ENCODE results near the gene FAM193B.

FAM193B gene

GRCh38 chr5:177592010-177592834, 37.9 kb upstream of the FAM193B start, which contains the start of gene TMED9:
Gene TMED9, plus strand, starts transcription at chr5:177592203. Its CDS starts 12 bp downstream, at chr5:177592215.
- H3K27ac ChIP-seq (ENCODE audit: low read depth, low read length) = peak within 1 kb of the TSS; percentile 25

GRCh38 chr5:177591690-177592009, 37.3 kb upstream of the FAM193B start:
- Histone ChIP-seq H3K4ac (ENCODE audit: low read depth, low read length) (no peak overlapping the region), H3K4me1 (ENCODE audit: control insufficient read depth, low read depth, low read length) (no peaks in the 10 kb centered on the region), H2BK15ac (replicated peaks; ENCODE audit: low read depth) (no peak overlapping the region), H3K9ac (ENCODE audit: low read length) (peak overlapping the region; percentile 52), H3K79me2 (ENCODE audit: control insufficient read depth, insufficient read depth, low read length) (peaks cover 5% of the 10 kb centered on the region), H4K8ac (ENCODE audit: low read depth, low read length) (no peak overlapping the region), H3K27ac (ENCODE audit: low read depth, low read length) (no peak overlapping the region), H3K27me3 (ENCODE audit: insufficient read depth, low read length, poor library complexity) (no peaks in the 10 kb centered on the region), H3K18ac (ENCODE audit: low read length) (no peak overlapping the region), H3K36me3 (ENCODE audit: control insufficient read depth, insufficient read depth, low read length) (peaks cover 13% of the 10 kb centered on the region), H4K5ac (ENCODE audit: low read length) (no peak overlapping the region), H3K79me1 (ENCODE audit: low read length) (peaks cover 11% of the 10 kb centered on the region), H2BK120ac (ENCODE audit: low read depth, low read length) (no peak overlapping the region), H2AK5ac (ENCODE audit: low read length) (no peak overlapping the region), H3K4me2 (ENCODE audit: low read length) (peak overlapping the region; percentile 73), H3K4me3 (ENCODE audit: low read length) (no peak overlapping the region), H3K56ac (ENCODE audit: low read length) (peak overlapping the region; percentile 68), H2BK5ac (ENCODE audit: low read length) (no peak overlapping the region), H3K23ac (ENCODE audit: low read length) (no peak overlapping the region)
- WGBS (ENCODE audit: extremely low coverage, insufficient coverage, low lambda C conversion rate) = no CpG with 5 or more reads among the region's 8 CpGs
- no peak for DNase-seq

More at GRCh38 chr5:177592010-177592834, 37.9 kb upstream of the FAM193B start, which contains the start of gene TMED9:
- H4K5ac ChIP-seq (ENCODE audit: low read length) = peak within 1 kb of the TSS; percentile 10
- H3K18ac ChIP-seq (ENCODE audit: low read length) = no peak within 1 kb of the TSS
- DNase-seq = peak; percentile 94
- H4K8ac ChIP-seq (ENCODE audit: low read depth, low read length) = no peak within 1 kb of the TSS
- H3K27me3 ChIP-seq (ENCODE audit: insufficient read depth, low read length, poor library complexity) = no peaks in the 10 kb centered on the region
- peak within 1 kb of the TSS; percentile 60 for H3K4ac ChIP-seq (ENCODE audit: low read depth, low read length)
- H3K56ac ChIP-seq (ENCODE audit: low read length) = peak within 1 kb of the TSS; percentile 96
- no peak within 1 kb of the TSS for H2BK120ac ChIP-seq (ENCODE audit: low read depth, low read length)
- H3K4me2 ChIP-seq (ENCODE audit: low read length) = peak within 1 kb of the TSS; percentile 73
- no peak within 1 kb of the TSS for H2BK5ac ChIP-seq (ENCODE audit: low read length)
- no peak within 1 kb of the TSS for H2BK15ac ChIP-seq (replicated peaks; ENCODE audit: low read depth)
- H3K23ac ChIP-seq (ENCODE audit: low read length) = no peak within 1 kb of the TSS
- H3K79me1 ChIP-seq (ENCODE audit: low read length) = peaks cover 11% of the 10 kb centered on the region
- H3K4me1 ChIP-seq (ENCODE audit: control insufficient read depth, low read depth, low read length) = no peaks in the 10 kb centered on the region
- WGBS (ENCODE audit: extremely low coverage, insufficient coverage, low lambda C conversion rate) = no CpG with 5 or more reads among the region's 71 CpGs
- peaks cover 13% of the 10 kb centered on the region for H3K36me3 ChIP-seq (ENCODE audit: control insufficient read depth, insufficient read depth, low read length)
- peak within 1 kb of the TSS; percentile 90 for H3K9ac ChIP-seq (ENCODE audit: low read length)
- peak within 1 kb of the TSS; percentile 72 for H3K4me3 ChIP-seq (ENCODE audit: low read length)
- peaks cover 5% of the 10 kb centered on the region for H3K79me2 ChIP-seq (ENCODE audit: control insufficient read depth, insufficient read depth, low read length)
- no peak within 1 kb of the TSS for H2AK5ac ChIP-seq (ENCODE audit: low read length)

DNA sequence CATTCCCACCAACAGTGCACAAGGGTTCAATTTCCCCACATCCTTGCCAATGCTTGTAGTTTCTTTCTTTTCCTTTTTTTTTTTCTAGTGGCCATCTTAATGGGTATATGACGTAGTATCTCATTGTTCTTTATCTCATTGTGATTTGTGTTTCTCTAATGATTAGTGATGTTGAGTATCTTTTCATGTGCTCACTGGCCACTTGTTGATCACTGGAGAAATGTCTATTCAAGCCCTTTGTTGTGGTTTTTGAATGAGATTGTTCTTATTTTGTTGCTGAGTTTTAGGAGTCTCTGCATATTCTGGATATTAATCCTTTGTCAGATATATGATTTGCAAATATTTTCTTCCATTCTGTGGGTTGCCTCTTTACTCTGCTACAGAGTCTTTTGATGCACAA, 36.0 kb upstream of the FAM193B start:
- no CpG with 5 or more reads among the region's 1 CpG for WGBS (ENCODE audit: extremely low coverage, insufficient coverage, low lambda C conversion rate)
- Histone ChIP-seq H2BK5ac (ENCODE audit: low read length) (no peak overlapping the region), H3K27ac (ENCODE audit: low read depth, low read length) (no peak overlapping the region), H3K18ac (ENCODE audit: low read length) (no peak overlapping the region), H2BK15ac (replicated peaks; ENCODE audit: low read depth) (no peak overlapping the region), H3K36me3 (ENCODE audit: control insufficient read depth, insufficient read depth, low read length) (peaks cover 7% of the 10 kb centered on the region), H3K27me3 (ENCODE audit: insufficient read depth, low read length, poor library complexity) (no peaks in the 10 kb centered on the region), H2AK5ac (ENCODE audit: low read length) (no peak overlapping the region), H3K79me1 (ENCODE audit: low read length) (peaks cover 11% of the 10 kb centered on the region), H3K23ac (ENCODE audit: low read length) (no peak overlapping the region), H3K4me3 (ENCODE audit: low read length) (no peak overlapping the region), H4K8ac (ENCODE audit: low read depth, low read length) (no peak overlapping the region), H3K79me2 (ENCODE audit: control insufficient read depth, insufficient read depth, low read length) (peaks cover 5% of the 10 kb centered on the region), H3K9ac (ENCODE audit: low read length) (no peak overlapping the region), H2BK120ac (ENCODE audit: low read depth, low read length) (no peak overlapping the region), H3K4me1 (ENCODE audit: control insufficient read depth, low read depth, low read length) (no peaks in the 10 kb centered on the region), H3K4ac (ENCODE audit: low read depth, low read length) (no peak overlapping the region), H3K56ac (ENCODE audit: low read length) (no peak overlapping the region), H3K4me2 (ENCODE audit: low read length) (no peak overlapping the region), H4K5ac (ENCODE audit: low read length) (no peak overlapping the region)
- DNase-seq = no peak

- Histone ChIP-seq H4K8ac (ENCODE audit: low read depth, low read length) (no peak overlapping the region), H3K23ac (ENCODE audit: low read length) (no peak overlapping the region), H3K4me1 (ENCODE audit: control insufficient read depth, low read depth, low read length) (no peaks in the 10 kb centered on the region), H3K4ac (ENCODE audit: low read depth, low read length) (no peak overlapping the region), H3K36me3 (ENCODE audit: control insufficient read depth, insufficient read depth, low read length) (peaks cover 2% of the 10 kb centered on the region), H2AK5ac (ENCODE audit: low read length) (no peak overlapping the region), H3K27me3 (ENCODE audit: insufficient read depth, low read length, poor library complexity) (no peaks in the 10 kb centered on the region), H3K4me2 (ENCODE audit: low read length) (no peak overlapping the region), H3K18ac (ENCODE audit: low read length) (no peak overlapping the region), H2BK5ac (ENCODE audit: low read length) (no peak overlapping the region), H3K56ac (ENCODE audit: low read length) (no peak overlapping the region), H3K4me3 (ENCODE audit: low read length) (no peak overlapping the region), H3K9ac (ENCODE audit: low read length) (no peak overlapping the region), H2BK120ac (ENCODE audit: low read depth, low read length) (no peak overlapping the region), H3K27ac (ENCODE audit: low read depth, low read length) (no peak overlapping the region), H4K5ac (ENCODE audit: low read length) (no peak overlapping the region), H2BK15ac (replicated peaks; ENCODE audit: low read depth) (no peak overlapping the region), H3K79me2 (ENCODE audit: control insufficient read depth, insufficient read depth, low read length) (peaks cover 5% of the 10 kb centered on the region), H3K79me1 (ENCODE audit: low read length) (peaks cover 7% of the 10 kb centered on the region)
- no peak for DNase-seq
- no CpG with 5 or more reads among the region's 13 CpGs for WGBS (ENCODE audit: extremely low coverage, insufficient coverage, low lambda C conversion rate)
Observed at GRCh38 chr5:177588413-177588909, 34.1 kb upstream of the FAM193B start.

DNA sequence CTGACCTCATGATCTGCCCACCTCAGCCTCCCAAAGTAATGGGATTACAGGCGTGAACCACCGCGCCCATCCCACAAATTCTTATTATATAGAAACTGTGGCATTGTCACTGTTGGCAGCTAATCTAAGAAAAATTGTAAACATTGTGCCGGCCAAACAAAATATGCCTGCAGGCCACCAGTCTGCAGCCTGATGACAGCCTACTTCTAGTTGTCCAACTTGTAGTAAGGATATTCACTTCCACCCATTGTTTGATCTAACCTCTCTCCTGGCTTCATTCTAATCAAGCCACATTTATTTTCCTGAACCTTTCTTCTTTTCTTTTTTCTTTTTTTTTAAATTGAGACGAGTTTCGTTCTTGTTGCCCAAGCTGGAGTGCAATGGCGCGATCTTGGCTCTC, 24.0 kb upstream of the FAM193B start:
- Histone ChIP-seq H4K5ac (ENCODE audit: low read length) (no peak overlapping the region), H2BK15ac (replicated peaks; ENCODE audit: low read depth) (no peak overlapping the region), H3K4me2 (ENCODE audit: low read length) (no peak overlapping the region), H3K9ac (ENCODE audit: low read length) (no peak overlapping the region), H3K79me1 (ENCODE audit: low read length) (no peaks in the 10 kb centered on the region), H3K56ac (ENCODE audit: low read length) (no peak overlapping the region), H3K27ac (ENCODE audit: low read depth, low read length) (no peak overlapping the region), H2BK120ac (ENCODE audit: low read depth, low read length) (no peak overlapping the region), H3K27me3 (ENCODE audit: insufficient read depth, low read length, poor library complexity) (no peaks in the 10 kb centered on the region), H3K4me1 (ENCODE audit: control insufficient read depth, low read depth, low read length) (no peaks in the 10 kb centered on the region), H2AK5ac (ENCODE audit: low read length) (no peak overlapping the region), H3K4ac (ENCODE audit: low read depth, low read length) (no peak overlapping the region), H3K18ac (ENCODE audit: low read length) (no peak overlapping the region), H3K79me2 (ENCODE audit: control insufficient read depth, insufficient read depth, low read length) (no peaks in the 10 kb centered on the region), H3K4me3 (ENCODE audit: low read length) (no peak overlapping the region), H3K23ac (ENCODE audit: low read length) (no peak overlapping the region), H4K8ac (ENCODE audit: low read depth, low read length) (no peak overlapping the region), H3K36me3 (ENCODE audit: control insufficient read depth, insufficient read depth, low read length) (no peaks in the 10 kb centered on the region), H2BK5ac (ENCODE audit: low read length) (no peak overlapping the region)
- no CpG with 5 or more reads among the region's 8 CpGs for WGBS (ENCODE audit: extremely low coverage, insufficient coverage, low lambda C conversion rate)
- DNase-seq = no peak

Data from mesendoderm (in vitro differentiated cells).